GM23338 (cell line): ENCODE results near the gene SIDT1. TPM values are rescaled to one million over a fixed set of nuclear protein-coding genes. Genes with fewer than 3 reads are reported as not detected.

ENCODE experiments used
- ATAC-seq: fragments of 200-7000 bp; cut with Tn5 transposase; 3 replicates; pipeline ENCODE4 v1.9.1; 2020
- DNase-seq: peaks from one replicate; pipeline ENCODE4 v3.0.0-alpha.2; 2015; ENCODE audit warnings: low spot score
- H2AFZ ChIP-seq: fragments of 200-600 bp; sonication (generic); 2 replicates; pipeline ENCODE4 v1.8.0; 2016; ENCODE audit warnings: antibody characterized with exemption, mild to moderate bottlenecking, moderate library complexity
- H3F3A ChIP-seq: fragments of 200-600 bp; sonication (generic); replicated peaks from 2 replicates; pipeline ENCODE4 v1.8.0; 2017; ENCODE audit warnings: antibody characterized with exemption, mixed run types, low read depth
- H3K27ac ChIP-seq: fragments of 200-600 bp; sonication (generic); 2 replicates; pipeline ENCODE4 v1.6.1; 2016; ENCODE audit warnings: low read depth
- H3K27me3 ChIP-seq: fragments of 200-600 bp; sonication (generic); 2 replicates; pipeline ENCODE4 v1.8.0; 2016; ENCODE audit warnings: mild to moderate bottlenecking, mixed run types, moderate library complexity; ENCODE audit not compliant: insufficient read depth
- H3K36me3 ChIP-seq: fragments of 200-600 bp; sonication (generic); 2 replicates; pipeline ENCODE4 v1.8.0; 2016; ENCODE audit warnings: mild to moderate bottlenecking; ENCODE audit not compliant: insufficient read depth
- H3K4me1 ChIP-seq: fragments of 200-600 bp; sonication (generic); 2 replicates; pipeline ENCODE4 v1.8.0; 2016; ENCODE audit warnings: mild to moderate bottlenecking, moderate library complexity; ENCODE audit not compliant: insufficient read depth
- H3K4me2 ChIP-seq: fragments of 200-600 bp; sonication (generic); 2 replicates; pipeline ENCODE4 v1.7.1; 2017; ENCODE audit warnings: mixed run types
- H3K4me3 ChIP-seq: fragments of 200-600 bp; sonication (generic); 2 replicates; pipeline ENCODE4 v1.6.1; 2016; ENCODE audit warnings: mixed run types
- H3K79me2 ChIP-seq: fragments of 200-600 bp; sonication (generic); replicated peaks from 2 replicates; pipeline ENCODE4 v1.8.0; 2017; ENCODE audit warnings: mild to moderate bottlenecking; ENCODE audit not compliant: insufficient read depth
- H3K9me2 ChIP-seq: fragments of 200-600 bp; sonication (generic); 2 replicates; pipeline ENCODE4 v1.8.0; 2017; ENCODE audit not compliant: insufficient read depth
- H4K20me1 ChIP-seq: fragments of 200-600 bp; sonication (generic); replicated peaks from 2 replicates; pipeline ENCODE4 v1.8.0; 2017; ENCODE audit warnings: mild to moderate bottlenecking; ENCODE audit not compliant: insufficient read depth
- H3K27ac Mint-ChIP-seq: 2 replicates; pipeline ENCODE4 v1.8.0; 2020; ENCODE audit warnings: inconsistent platforms, mild to moderate bottlenecking, moderate library complexity, mixed read lengths
- H3K27me3 Mint-ChIP-seq: 3 replicates; pipeline ENCODE4 v1.8.0; 2022; ENCODE audit warnings: low read depth, mild to moderate bottlenecking, moderate library complexity, mixed read lengths, inconsistent platforms; ENCODE audit not compliant: insufficient read depth, poor library complexity
- H3K36me3 Mint-ChIP-seq: 3 replicates; pipeline ENCODE4 v1.8.0; 2021; ENCODE audit warnings: low read depth, mild to moderate bottlenecking, inconsistent platforms, moderate library complexity, mixed read lengths
- H3K4me1 Mint-ChIP-seq: 3 replicates; pipeline ENCODE4 v1.8.0; 2020; ENCODE audit warnings: mild to moderate bottlenecking, inconsistent platforms, mixed read lengths
- H3K4me3 Mint-ChIP-seq: 3 replicates; pipeline ENCODE4 v1.8.0; 2021; ENCODE audit warnings: moderate library complexity, mild to moderate bottlenecking, inconsistent platforms, mixed read lengths
- H3K9me3 Mint-ChIP-seq: 3 replicates; pipeline ENCODE4 v1.8.0; 2020; ENCODE audit warnings: moderate library complexity, mild to moderate bottlenecking, inconsistent platforms, mixed read lengths
- CREB1 ChIP-seq: fragments of 250-450 bp; sonication (Bioruptor Pico); IDR thresholded peaks from 2 replicates; pipeline ENCODE4 v1.5.0; 2020; ENCODE audit warnings: low read depth, mild to moderate bottlenecking, moderate library complexity
- EZH2 ChIP-seq: fragments of 200-600 bp; sonication (generic); IDR thresholded peaks from one replicate; pipeline ENCODE4 v1.8.0; 2017; ENCODE audit warnings: antibody characterized with exemption, mild to moderate bottlenecking, low read depth; ENCODE audit not compliant: unreplicated experiment
- EZH2phosphoT487 ChIP-seq: fragments of 200-600 bp; sonication (generic); IDR thresholded peaks from one replicate; pipeline ENCODE4 v1.8.1; 2018; ENCODE audit warnings: antibody characterized with exemption; ENCODE audit not compliant: unreplicated experiment
- JUNB ChIP-seq: IDR thresholded peaks from one replicate; pipeline ENCODE4 v1.6.1; 2016; ENCODE audit warnings: antibody characterized with exemption; ENCODE audit not compliant: unreplicated experiment
- NANOG ChIP-seq: IDR thresholded peaks from 2 replicates; pipeline ENCODE4 v1.6.1; 2016; ENCODE audit warnings: antibody characterized with exemption, borderline replicate concordance
- POLR2AphosphoS5 ChIP-seq: IDR thresholded peaks from 2 replicates; pipeline ENCODE4 v1.6.1; 2016; ENCODE audit warnings: antibody characterized with exemption, low read depth
- ZNF114 ChIP-seq: fragments of 250-450 bp; sonication (Bioruptor Pico); IDR thresholded peaks from 2 replicates; pipeline ENCODE4 v1.5.0; 2020; ENCODE audit warnings: mild to moderate bottlenecking, moderate library complexity
- ZNF331 ChIP-seq: fragments of 250-450 bp; sonication (Bioruptor Pico); IDR thresholded peaks from 2 replicates; pipeline ENCODE4 v1.5.0; 2020; ENCODE audit warnings: low read depth, mild to moderate bottlenecking, moderate library complexity
- polyA plus RNA-seq: library from polyadenylated mRNA; unstranded; fragments of >200 nt; fragmentation: Nextera tagmentation; extraction: Ambion mirVana; gene quantifications from 2 replicates; pipeline ENCODE4 v1.2.1, GENCODE V29; 2016
- total RNA-seq: library from RNA; depleted of rRNA; stranded (reverse); fragments of >200 nt; shearing (Covaris generic); gene quantifications from 2 replicates; pipeline ENCODE4 v1.2.3, GENCODE V29; 2014
- TF ChIP-seq, protein P1 (sequence below): IDR thresholded peaks from one replicate; pipeline ENCODE4 v1.6.1; 2018; ENCODE audit warnings: antibody characterized with exemption; ENCODE audit not compliant: unreplicated experiment
- TF ChIP-seq, protein P2 (sequence below): fragments of 250-450 bp; sonication (Bioruptor Pico); IDR thresholded peaks from 2 replicates; pipeline ENCODE4 v1.5.0; 2020; ENCODE audit warnings: mild to moderate bottlenecking, moderate library complexity

SIDT1 gene
- total and polyA plus RNA-seq, 2 experiments from 2014 or later: 0.10 TPM; not detected in 1

DNA sequence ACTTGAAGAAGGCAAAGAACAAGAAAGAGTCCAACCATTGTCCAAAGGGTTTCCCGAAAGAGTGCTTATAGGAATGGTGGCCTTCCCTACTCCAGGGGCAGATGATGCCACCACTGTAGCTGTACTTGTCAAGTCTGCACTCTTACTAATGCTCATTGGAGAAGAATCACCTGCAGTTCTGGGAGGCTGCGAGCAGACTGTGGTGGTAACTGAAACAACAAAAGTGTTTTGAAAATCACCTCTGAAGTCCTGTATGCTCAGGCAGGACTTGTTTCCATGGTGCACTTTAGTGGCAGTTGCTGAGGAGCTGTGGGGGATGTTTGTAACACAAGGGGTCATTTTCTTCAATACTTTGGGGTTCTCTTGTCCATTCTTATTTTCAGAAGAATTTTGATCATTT, 128.1 kb downstream of the SIDT1 start (continued):
- no peak for TF ChIP-seq EZH2phosphoT487

DNA sequence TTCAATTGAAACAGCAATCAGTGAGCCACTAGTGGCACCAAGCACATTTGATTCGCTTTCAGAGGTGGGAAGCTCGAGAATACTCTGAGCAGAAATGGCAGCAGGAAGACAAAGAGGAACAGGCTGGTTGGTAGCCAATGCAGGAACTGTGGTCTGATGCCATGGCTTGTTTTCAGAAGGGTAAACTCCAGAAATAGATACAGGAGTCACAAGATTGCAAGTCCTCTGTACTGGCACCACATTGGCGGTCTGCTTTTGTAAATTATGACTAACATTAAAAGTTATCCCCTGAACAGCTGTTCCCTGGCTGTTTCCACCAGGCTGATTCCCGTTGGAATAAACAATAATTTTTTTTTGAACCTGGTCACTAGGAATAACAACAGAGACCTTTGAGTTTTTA, 128.5 kb downstream of the SIDT1 start:
- Mint-ChIP-seq H3K36me3 (peaks cover 20% of the 10 kb centered on the region), H3K4me1 (peaks cover 8% of the 10 kb centered on the region), H3K27me3 (peaks cover 1% of the 10 kb centered on the region), H3K27ac (no peak overlapping the region), H3K4me3 (no peak overlapping the region), H3K9me3 (no peaks in the 10 kb centered on the region)
- H3K4me1 ChIP-seq: no peaks in the 10 kb centered on the region
- H3F3A ChIP-seq: no peaks in the 10 kb centered on the region
- ATAC-seq (no peak), DNase-seq (no peak)
- H2AFZ ChIP-seq: no peak overlapping the region
- no peak for TF ChIP-seq CREB1 (CRISPR knock-in tag)
- no peak for TF ChIP-seq JUNB
- TF ChIP-seq ZNF331: no peak
- TF ChIP-seq, protein P1, sequence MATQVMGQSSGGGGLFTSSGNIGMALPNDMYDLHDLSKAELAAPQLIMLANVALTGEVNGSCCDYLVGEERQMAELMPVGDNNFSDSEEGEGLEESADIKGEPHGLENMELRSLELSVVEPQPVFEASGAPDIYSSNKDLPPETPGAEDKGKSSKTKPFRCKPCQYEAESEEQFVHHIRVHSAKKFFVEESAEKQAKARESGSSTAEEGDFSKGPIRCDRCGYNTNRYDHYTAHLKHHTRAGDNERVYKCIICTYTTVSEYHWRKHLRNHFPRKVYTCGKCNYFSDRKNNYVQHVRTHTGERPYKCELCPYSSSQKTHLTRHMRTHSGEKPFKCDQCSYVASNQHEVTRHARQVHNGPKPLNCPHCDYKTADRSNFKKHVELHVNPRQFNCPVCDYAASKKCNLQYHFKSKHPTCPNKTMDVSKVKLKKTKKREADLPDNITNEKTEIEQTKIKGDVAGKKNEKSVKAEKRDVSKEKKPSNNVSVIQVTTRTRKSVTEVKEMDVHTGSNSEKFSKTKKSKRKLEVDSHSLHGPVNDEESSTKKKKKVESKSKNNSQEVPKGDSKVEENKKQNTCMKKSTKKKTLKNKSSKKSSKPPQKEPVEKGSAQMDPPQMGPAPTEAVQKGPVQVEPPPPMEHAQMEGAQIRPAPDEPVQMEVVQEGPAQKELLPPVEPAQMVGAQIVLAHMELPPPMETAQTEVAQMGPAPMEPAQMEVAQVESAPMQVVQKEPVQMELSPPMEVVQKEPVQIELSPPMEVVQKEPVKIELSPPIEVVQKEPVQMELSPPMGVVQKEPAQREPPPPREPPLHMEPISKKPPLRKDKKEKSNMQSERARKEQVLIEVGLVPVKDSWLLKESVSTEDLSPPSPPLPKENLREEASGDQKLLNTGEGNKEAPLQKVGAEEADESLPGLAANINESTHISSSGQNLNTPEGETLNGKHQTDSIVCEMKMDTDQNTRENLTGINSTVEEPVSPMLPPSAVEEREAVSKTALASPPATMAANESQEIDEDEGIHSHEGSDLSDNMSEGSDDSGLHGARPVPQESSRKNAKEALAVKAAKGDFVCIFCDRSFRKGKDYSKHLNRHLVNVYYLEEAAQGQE: no peak
- TF ChIP-seq POLR2AphosphoS5: no peak
- no peaks in the 10 kb centered on the region for H3K27me3 ChIP-seq
- no peaks in the 10 kb centered on the region for H4K20me1 ChIP-seq
- H3K9me2 ChIP-seq: no peaks in the 10 kb centered on the region
- no peak overlapping the region for H3K4me3 ChIP-seq
- H3K79me2 ChIP-seq: no peaks in the 10 kb centered on the region
- no peak overlapping the region for H3K27ac ChIP-seq
- H3K4me2 ChIP-seq: no peak overlapping the region
- H3K36me3 ChIP-seq: no peaks in the 10 kb centered on the region; the same call in 1 of the 2 replicates

DNA sequence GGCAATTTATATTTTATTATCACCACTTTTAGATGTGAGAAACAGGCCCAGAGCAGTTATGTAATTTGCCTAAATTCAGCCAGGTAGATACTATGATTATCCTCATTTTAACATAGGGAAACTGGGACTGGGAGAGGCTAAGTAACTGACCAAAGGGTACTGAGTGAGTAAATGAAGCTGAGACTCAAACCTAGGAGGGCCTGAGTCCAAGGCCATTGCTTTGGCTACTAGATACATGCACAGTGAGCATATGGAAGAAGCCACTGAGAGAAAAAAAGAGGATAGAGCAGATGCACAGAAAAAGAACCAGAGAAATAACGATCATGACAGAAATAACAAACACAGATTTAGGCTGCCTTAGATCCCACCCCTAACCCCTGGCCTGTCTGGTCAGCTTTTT, 130.5 kb downstream of the SIDT1 start:
- Histone ChIP-seq H4K20me1 (no peaks in the 10 kb centered on the region; the same call in 1 of the 2 replicates), H2AFZ (no peak overlapping the region), H3K36me3 (no peaks in the 10 kb centered on the region; the same call in 1 of the 2 replicates), H3K4me1 (peaks cover 1% of the 10 kb centered on the region), H3K79me2 (no peaks in the 10 kb centered on the region), H3F3A (no peaks in the 10 kb centered on the region), H3K9me2 (no peaks in the 10 kb centered on the region), H3K4me3 (no peak overlapping the region), H3K27ac (no peak overlapping the region), H3K27me3 (no peaks in the 10 kb centered on the region), H3K4me2 (no peak overlapping the region)
- Mint-ChIP-seq H3K4me1 (peaks cover 11% of the 10 kb centered on the region), H3K27ac (no peak overlapping the region), H3K4me3 (no peak overlapping the region), H3K9me3 (no peaks in the 10 kb centered on the region), H3K36me3 (peaks cover 11% of the 10 kb centered on the region; the same call in 2 of the 3 replicates), H3K27me3 (peaks cover 1% of the 10 kb centered on the region)
- ATAC-seq: no peak
- DNase-seq: no peak
- TF ChIP-seq JUNB (no peak), NANOG (no peak), EZH2 (no peak), EZH2phosphoT487 (no peak), ZNF114 (no peak)
- TF ChIP-seq, protein P2, sequence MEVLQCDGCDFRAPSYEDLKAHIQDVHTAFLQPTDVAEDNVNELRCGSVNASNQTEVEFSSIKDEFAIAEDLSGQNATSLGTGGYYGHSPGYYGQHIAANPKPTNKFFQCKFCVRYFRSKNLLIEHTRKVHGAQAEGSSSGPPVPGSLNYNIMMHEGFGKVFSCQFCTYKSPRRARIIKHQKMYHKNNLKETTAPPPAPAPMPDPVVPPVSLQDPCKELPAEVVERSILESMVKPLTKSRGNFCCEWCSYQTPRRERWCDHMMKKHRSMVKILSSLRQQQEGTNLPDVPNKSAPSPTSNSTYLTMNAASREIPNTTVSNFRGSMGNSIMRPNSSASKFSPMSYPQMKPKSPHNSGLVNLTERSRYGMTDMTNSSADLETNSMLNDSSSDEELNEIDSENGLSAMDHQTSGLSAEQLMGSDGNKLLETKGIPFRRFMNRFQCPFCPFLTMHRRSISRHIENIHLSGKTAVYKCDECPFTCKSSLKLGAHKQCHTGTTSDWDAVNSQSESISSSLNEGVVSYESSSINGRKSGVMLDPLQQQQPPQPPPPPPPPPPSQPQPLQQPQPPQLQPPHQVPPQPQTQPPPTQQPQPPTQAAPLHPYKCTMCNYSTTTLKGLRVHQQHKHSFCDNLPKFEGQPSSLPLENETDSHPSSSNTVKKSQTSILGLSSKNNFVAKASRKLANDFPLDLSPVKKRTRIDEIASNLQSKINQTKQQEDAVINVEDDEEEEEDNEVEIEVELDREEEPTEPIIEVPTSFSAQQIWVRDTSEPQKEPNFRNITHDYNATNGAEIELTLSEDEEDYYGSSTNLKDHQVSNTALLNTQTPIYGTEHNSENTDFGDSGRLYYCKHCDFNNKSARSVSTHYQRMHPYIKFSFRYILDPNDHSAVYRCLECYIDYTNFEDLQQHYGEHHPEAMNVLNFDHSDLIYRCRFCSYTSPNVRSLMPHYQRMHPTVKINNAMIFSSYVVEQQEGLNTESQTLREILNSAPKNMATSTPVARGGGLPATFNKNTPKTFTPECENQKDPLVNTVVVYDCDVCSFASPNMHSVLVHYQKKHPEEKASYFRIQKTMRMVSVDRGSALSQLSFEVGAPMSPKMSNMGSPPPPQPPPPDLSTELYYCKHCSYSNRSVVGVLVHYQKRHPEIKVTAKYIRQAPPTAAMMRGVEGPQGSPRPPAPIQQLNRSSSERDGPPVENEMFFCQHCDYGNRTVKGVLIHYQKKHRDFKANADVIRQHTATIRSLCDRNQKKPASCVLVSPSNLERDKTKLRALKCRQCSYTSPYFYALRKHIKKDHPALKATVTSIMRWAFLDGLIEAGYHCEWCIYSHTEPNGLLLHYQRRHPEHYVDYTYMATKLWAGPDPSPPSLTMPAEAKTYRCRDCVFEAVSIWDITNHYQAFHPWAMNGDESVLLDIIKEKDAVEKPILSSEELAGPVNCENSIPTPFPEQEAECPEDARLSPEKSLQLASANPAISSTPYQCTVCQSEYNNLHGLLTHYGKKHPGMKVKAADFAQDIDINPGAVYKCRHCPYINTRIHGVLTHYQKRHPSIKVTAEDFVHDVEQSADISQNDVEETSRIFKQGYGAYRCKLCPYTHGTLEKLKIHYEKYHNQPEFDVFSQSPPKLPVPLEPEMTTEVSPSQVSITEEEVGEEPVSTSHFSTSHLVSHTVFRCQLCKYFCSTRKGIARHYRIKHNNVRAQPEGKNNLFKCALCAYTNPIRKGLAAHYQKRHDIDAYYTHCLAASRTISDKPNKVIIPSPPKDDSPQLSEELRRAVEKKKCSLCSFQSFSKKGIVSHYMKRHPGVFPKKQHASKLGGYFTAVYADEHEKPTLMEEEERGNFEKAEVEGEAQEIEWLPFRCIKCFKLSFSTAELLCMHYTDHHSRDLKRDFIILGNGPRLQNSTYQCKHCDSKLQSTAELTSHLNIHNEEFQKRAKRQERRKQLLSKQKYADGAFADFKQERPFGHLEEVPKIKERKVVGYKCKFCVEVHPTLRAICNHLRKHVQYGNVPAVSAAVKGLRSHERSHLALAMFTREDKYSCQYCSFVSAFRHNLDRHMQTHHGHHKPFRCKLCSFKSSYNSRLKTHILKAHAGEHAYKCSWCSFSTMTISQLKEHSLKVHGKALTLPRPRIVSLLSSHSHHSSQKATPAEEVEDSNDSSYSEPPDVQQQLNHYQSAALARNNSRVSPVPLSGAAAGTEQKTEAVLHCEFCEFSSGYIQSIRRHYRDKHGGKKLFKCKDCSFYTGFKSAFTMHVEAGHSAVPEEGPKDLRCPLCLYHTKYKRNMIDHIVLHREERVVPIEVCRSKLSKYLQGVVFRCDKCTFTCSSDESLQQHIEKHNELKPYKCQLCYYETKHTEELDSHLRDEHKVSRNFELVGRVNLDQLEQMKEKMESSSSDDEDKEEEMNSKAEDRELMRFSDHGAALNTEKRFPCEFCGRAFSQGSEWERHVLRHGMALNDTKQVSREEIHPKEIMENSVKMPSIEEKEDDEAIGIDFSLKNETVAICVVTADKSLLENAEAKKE (CRISPR knock-in tag): no peak
